SU-DHL-6 (cell line): ENCODE measurements around the gene TEAD3.

Experiments
- H2AFZ ChIP-seq: fragments of 200-600 bp; sonication (generic); 2 replicates; pipeline ENCODE4 v1.6.1; 2014; ENCODE audit warnings: low read depth, mild to moderate bottlenecking, moderate library complexity, mixed read lengths, antibody characterized with exemption, low read length; ENCODE audit not compliant: severe bottlenecking
- H3F3A ChIP-seq: fragments of 200-600 bp; shearing (Covaris generic); 2 replicates; pipeline ENCODE4 v1.6.0; 2016; ENCODE audit warnings: antibody characterized with exemption, mild to moderate bottlenecking; ENCODE audit not compliant: insufficient read depth
- H3K27ac ChIP-seq: fragments of 200-600 bp; sonication (generic); 2 replicates; pipeline ENCODE4 v1.5.1; 2016; ENCODE audit warnings: low read depth, mild to moderate bottlenecking, low read length, moderate library complexity, mixed read lengths
- H3K27me3 ChIP-seq: fragments of 200-600 bp; sonication (generic), shearing (Covaris generic); 2 replicates; pipeline ENCODE4 v1.6.0; 2014; ENCODE audit warnings: mild to moderate bottlenecking, low read length
- H3K36me3 ChIP-seq: fragments of 200-600 bp; sonication (generic); 2 replicates; pipeline ENCODE4 v1.6.1; 2014; ENCODE audit warnings: mild to moderate bottlenecking, low read length, mixed read lengths
- H3K4me2 ChIP-seq: fragments of 300-600, 200-600 bp; shearing (Covaris generic), sonication (generic); 2 replicates; pipeline ENCODE4 v1.6.0; 2014; ENCODE audit warnings: low read length, low read depth, mild to moderate bottlenecking; ENCODE audit not compliant: poor library complexity, severe bottlenecking
- H3K4me3 ChIP-seq: fragments of 200-600 bp; sonication (generic); 2 replicates; pipeline ENCODE4 v1.5.1; 2014; ENCODE audit warnings: antibody characterized with exemption, low read length, mild to moderate bottlenecking, mixed read lengths; ENCODE audit not compliant: insufficient read depth, poor library complexity, severe bottlenecking
- H3K79me2 ChIP-seq: fragments of 200-600 bp; sonication (generic); 2 replicates; pipeline ENCODE4 v1.6.1; 2014; ENCODE audit warnings: mild to moderate bottlenecking, low read length, moderate library complexity; ENCODE audit not compliant: insufficient read depth
- H3K9ac ChIP-seq: fragments of 200-600 bp; sonication (generic); 2 replicates; pipeline ENCODE4 v1.7.0; 2014; ENCODE audit warnings: mild to moderate bottlenecking, low read length
- H3K9me2 ChIP-seq: fragments of 200-600 bp; sonication (generic); replicated peaks from 2 replicates; pipeline ENCODE4 v1.6.1; 2014; ENCODE audit warnings: low read length; ENCODE audit not compliant: insufficient read depth
- H3K9me3 ChIP-seq: fragments of 200-600 bp; sonication (generic); 2 replicates; pipeline ENCODE4 v1.6.1; 2014; ENCODE audit warnings: low read length, mixed read lengths; ENCODE audit not compliant: insufficient read depth
- H4K20me1 ChIP-seq: fragments of 200-600 bp; sonication (generic); 2 replicates; pipeline ENCODE4 v1.6.1; 2014; ENCODE audit warnings: low read depth, mild to moderate bottlenecking, antibody characterized with exemption, low read length, moderate library complexity, mixed read lengths
- EZH2phosphoT487 ChIP-seq: fragments of 200-600 bp; sonication (generic), shearing (Covaris generic); conservative IDR thresholded peaks from 2 replicates; pipeline ENCODE4 v1.6.1; 2018; ENCODE audit warnings: mild to moderate bottlenecking, antibody characterized with exemption, low read length, moderate library complexity, mixed read lengths
- TF ChIP-seq, protein P1 (sequence below): fragments of 200-600 bp; sonication (generic); IDR thresholded peaks from one replicate; pipeline ENCODE4 v1.5.1; 2017; ENCODE audit warnings: antibody characterized with exemption, mild to moderate bottlenecking, low read length, moderate library complexity; ENCODE audit not compliant: insufficient read depth, poor library complexity, severe bottlenecking

TEAD3 gene

DNA sequence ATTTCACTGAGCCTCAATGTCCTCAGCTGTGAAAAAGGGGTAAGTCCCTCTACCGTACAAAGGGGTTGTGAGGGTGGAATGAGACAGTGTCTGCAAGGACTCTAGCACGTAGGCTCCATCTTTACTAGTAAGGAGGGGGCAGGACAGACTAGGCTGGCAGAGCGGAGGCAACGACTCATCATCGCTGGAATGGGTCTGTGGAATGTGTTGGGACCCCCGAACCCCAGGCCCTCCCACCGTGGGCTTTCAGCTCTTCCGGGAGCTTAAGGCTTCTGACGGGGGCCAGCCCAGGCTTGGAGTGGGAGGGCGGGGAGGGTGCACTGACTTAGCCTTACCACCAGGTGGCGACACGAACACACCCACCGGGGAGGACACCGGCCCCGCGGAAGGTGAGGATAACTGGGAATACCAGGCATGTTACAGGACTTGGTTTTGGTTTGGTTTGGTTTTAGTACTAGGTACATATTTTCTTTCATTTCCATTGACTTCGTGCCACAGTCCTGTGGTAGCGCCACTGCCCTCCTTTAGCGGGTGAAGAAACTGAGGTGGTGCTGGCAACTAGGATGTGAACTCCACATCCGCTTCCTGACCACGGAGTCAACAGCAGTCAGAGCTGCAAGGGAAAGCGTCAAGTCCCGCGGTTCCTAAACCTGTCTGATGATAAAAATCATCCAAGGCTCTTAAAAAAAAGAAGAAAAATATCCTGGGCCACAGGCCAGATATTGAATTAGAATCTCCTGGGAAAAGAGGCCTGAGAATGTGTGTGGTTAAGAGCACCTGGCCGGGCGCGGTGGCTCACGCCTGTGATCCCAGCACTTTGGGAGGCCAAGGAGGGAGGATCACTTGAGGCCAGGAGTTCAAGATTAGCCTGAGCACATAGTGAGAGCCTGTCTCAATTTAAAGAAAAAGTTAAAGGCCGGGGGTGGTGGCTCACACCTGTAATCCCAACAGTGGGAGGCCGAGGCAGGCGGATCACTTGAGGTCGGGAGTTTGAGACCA is 26.1 kb upstream of the TEAD3 start:
- Histone ChIP-seq H3F3A (no peaks in the 10 kb centered on the region), H3K9me2 (no peaks in the 10 kb centered on the region), H3K9ac (no peak overlapping the region), H3K27me3 (no peaks in the 10 kb centered on the region), H3K4me2 (peak overlapping the region; percentile 23), H3K9me3 (no peaks in the 10 kb centered on the region), H3K4me3 (no peak overlapping the region), H3K36me3 (no peaks in the 10 kb centered on the region), H3K79me2 (no peaks in the 10 kb centered on the region), H4K20me1 (no peaks in the 10 kb centered on the region), H3K27ac (no peak overlapping the region), H2AFZ (peak overlapping the region; percentile 79)
- TF ChIP-seq EZH2phosphoT487: no peak
- TF ChIP-seq, protein P1, sequence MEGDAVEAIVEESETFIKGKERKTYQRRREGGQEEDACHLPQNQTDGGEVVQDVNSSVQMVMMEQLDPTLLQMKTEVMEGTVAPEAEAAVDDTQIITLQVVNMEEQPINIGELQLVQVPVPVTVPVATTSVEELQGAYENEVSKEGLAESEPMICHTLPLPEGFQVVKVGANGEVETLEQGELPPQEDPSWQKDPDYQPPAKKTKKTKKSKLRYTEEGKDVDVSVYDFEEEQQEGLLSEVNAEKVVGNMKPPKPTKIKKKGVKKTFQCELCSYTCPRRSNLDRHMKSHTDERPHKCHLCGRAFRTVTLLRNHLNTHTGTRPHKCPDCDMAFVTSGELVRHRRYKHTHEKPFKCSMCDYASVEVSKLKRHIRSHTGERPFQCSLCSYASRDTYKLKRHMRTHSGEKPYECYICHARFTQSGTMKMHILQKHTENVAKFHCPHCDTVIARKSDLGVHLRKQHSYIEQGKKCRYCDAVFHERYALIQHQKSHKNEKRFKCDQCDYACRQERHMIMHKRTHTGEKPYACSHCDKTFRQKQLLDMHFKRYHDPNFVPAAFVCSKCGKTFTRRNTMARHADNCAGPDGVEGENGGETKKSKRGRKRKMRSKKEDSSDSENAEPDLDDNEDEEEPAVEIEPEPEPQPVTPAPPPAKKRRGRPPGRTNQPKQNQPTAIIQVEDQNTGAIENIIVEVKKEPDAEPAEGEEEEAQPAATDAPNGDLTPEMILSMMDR: peak; percentile 99

DNA sequence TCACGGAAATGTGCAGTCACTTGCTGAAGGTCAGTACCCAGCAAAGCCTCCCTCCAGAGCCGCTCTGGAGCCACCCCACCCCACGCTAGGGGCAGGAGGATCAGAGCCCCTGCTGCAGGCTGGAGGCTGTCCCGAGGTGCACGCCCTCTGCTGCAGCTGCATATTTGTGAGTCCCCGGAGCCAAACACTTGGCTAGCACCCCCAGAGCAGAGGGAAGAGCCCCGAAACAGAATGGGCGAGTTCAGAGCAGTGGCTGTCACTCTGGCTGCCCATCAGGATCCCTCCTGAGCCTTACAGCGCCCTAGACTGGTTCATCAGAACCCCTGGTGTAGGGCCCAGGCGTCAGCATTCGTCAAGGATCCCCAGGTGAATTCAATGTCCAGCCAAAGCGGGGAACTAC is 25.3 kb upstream of the TEAD3 start:
- H3K9me3 ChIP-seq: no peaks in the 10 kb centered on the region
- no peak for TF ChIP-seq EZH2phosphoT487
- TF ChIP-seq, protein P1: no peak
- no peaks in the 10 kb centered on the region for H3K79me2 ChIP-seq
- H3K27me3 ChIP-seq: no peaks in the 10 kb centered on the region
- H3F3A ChIP-seq: no peaks in the 10 kb centered on the region
- no peaks in the 10 kb centered on the region for H3K9me2 ChIP-seq
- H3K9ac ChIP-seq: no peak overlapping the region
- H3K27ac ChIP-seq: no peak overlapping the region
- H4K20me1 ChIP-seq: no peaks in the 10 kb centered on the region
- no peak overlapping the region for H3K4me3 ChIP-seq
- H2AFZ ChIP-seq: peak overlapping the region; percentile 79
- H3K36me3 ChIP-seq: no peaks in the 10 kb centered on the region
- H3K4me2 ChIP-seq: no peak overlapping the region

DNA sequence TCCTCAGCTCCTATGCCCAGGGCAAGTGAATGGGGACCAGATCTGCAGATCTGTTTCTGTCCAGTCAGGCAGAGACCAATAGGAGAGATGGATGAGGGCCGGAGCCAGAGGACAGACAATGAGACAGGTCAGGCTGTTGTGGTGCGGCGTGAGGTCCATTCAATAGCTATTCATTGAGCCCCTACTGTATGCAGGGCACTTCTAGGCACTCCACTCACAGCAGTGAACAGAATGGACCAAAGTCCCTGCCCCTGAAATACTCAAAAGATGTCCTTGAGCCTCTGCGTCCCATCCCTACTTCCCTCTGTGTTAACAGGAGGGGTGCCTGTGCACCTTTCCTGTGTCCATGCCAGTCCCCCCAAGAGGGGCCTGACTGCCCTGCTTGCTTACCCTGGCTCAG is 24.4 kb upstream of the TEAD3 start:
- Histone ChIP-seq H3K27me3 (no peaks in the 10 kb centered on the region), H4K20me1 (no peaks in the 10 kb centered on the region), H3K4me3 (no peak overlapping the region), H3K9ac (no peak overlapping the region), H3K36me3 (no peaks in the 10 kb centered on the region), H3K9me2 (no peaks in the 10 kb centered on the region), H3K79me2 (no peaks in the 10 kb centered on the region), H3K4me2 (no peak overlapping the region), H2AFZ (no peak overlapping the region), H3K9me3 (no peaks in the 10 kb centered on the region), H3F3A (no peaks in the 10 kb centered on the region), H3K27ac (no peak overlapping the region)
- TF ChIP-seq, protein P1: no peak
- no peak for TF ChIP-seq EZH2phosphoT487
